Measurements from ENCODE around the gene MTG2.

DNA sequence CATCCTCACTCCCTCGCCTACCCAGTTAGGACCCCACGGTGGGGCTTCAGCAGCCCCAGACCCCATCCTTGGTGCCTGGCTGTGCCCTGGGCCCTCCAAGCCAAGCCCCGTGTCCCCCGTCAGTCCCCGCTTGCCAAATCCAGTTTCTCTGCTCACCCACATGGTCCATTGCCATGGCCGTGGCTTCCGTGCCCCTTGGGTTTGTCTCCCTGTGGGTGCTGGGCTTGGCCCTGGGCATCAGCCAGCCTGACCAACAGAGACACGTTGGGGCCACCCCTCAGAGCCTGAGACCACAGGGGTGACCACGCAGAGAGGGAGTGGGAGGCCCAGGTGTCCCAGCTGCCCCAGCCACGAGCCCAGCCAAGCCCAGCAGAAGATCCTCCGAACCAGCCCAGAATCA lies 31.6 kb upstream of the MTG2 start:
- TF ChIP-seq CTCF (optimal IDR thresholded peaks at IDR 0.05 in 1 of 3, IDR thresholded peaks at IDR 0.05 in 1 of 3, conservative IDR thresholded peaks at IDR 0.05 in 1 of 3; ENCODE audit: extremely low read depth in 1 of 3, insufficient read depth in 2 of 3, low read length in 3 of 3): no peak
- TF ChIP-seq EZH2 (IDR thresholded peaks at IDR 0.05; ENCODE audit: low read length): no peak

Measured in keratinocyte (primary cell).